ENCODE results near the gene NPRL2.

Gene NPRL2

GRCh38 chr3:50336452-50337174 is 14.0 kb downstream of the NPRL2 start:
- Histone ChIP-seq H3K4me3 (peak overlapping the region; percentile 91), H3K27ac (peak overlapping the region; percentile 95 to 99)
- no peak for DNase-seq (ENCODE audit: low spot score)
- TF ChIP-seq CTCF (IDR thresholded peaks at IDR 0.05), result no peak

GRCh38 chr3:50334339-50335075 is 16.1 kb downstream of the NPRL2 start:
- no peak for TF ChIP-seq CTCF (IDR thresholded peaks at IDR 0.05)
- no peak for DNase-seq (ENCODE audit: low spot score)
- Histone ChIP-seq H3K4me3 (peak overlapping the region; percentile 43), H3K27ac (peak overlapping the region; percentile 91 to 95)

- H3K4me3 ChIP-seq, result peak overlapping the region; percentile 43
These were observed 16.7 kb downstream of the NPRL2 start for GRCh38 chr3:50333744-50334328.

GRCh38 chr3:50331364-50331907 is 19.1 kb downstream of the NPRL2 start:
- no peak for DNase-seq (ENCODE audit: low spot score)
- no peak for TF ChIP-seq CTCF (IDR thresholded peaks at IDR 0.05)

More at GRCh38 chr3:50333744-50334328, 16.7 kb downstream of the NPRL2 start:
- peak overlapping the region; percentile 91 to 95 for H3K27ac ChIP-seq
- peak; percentile 90 for DNase-seq (ENCODE audit: low spot score)
- no peak for TF ChIP-seq CTCF (IDR thresholded peaks at IDR 0.05)

GRCh38 chr3:50330330-50330729 is 20.2 kb downstream of the NPRL2 start:
- H3K4me3 ChIP-seq, result no peak overlapping the region
- no peak overlapping the region for H3K27ac ChIP-seq
- no peak for TF ChIP-seq CTCF (IDR thresholded peaks at IDR 0.05)
- no peak for DNase-seq (ENCODE audit: low spot score)

More at GRCh38 chr3:50331364-50331907, 19.1 kb downstream of the NPRL2 start:
- no peak overlapping the region for H3K4me3 ChIP-seq
- H3K27ac ChIP-seq, result no peak overlapping the region

- Histone ChIP-seq H3K27ac (peak within 1 kb of the TSS; percentile 80 to 85), H3K4me3 (peak within 1 kb of the TSS; percentile 99)
- DNase-seq (ENCODE audit: low spot score), result peak; percentile 98
- TF ChIP-seq CTCF (IDR thresholded peaks at IDR 0.05), result no peak
These were observed 22.5 kb downstream of the NPRL2 start, which contains the start of gene TUSC2 for GRCh38 chr3:50327943-50328691. TUSC2 (minus strand) TSS chr3:50328223; CDS start chr3:50328099, 124 bp downstream.
